ENCODE measurements around the gene TMEM245.

TMEM245 gene

DNA sequence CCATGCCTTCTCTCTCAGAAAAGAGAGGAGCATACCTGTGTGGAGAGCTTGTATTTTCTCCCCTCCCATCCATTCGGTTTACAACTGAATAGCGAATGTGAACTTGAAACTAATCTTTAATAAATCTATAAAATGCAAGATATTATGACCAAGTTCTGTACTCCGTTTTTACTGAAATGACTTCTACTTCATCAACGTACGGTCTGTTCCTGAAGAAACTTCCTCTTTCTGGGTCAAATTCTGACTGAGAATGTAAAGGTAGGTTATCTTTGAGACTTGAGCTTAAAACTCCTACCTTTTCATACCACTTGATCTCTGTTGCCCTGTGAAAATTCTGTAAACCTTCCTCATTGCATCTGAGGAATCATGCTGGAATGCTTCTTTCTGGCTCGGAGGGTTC lies 102.3 kb downstream of the TMEM245 start:
- Histone ChIP-seq H3K27ac (ENCODE audit: low read depth, low read length) (no peak overlapping the region), H3K4me1 (ENCODE audit: control insufficient read depth, low read length) (peaks cover 4% of the 10 kb centered on the region), H3K4me2 (ENCODE audit: low read length) (no peak overlapping the region), H3F3A (ENCODE audit: control insufficient read depth, insufficient read depth) (peaks cover 27% of the 10 kb centered on the region), H3K27me3 (ENCODE audit: control insufficient read depth, low read length) (no peaks in the 10 kb centered on the region), H4K20me1 (ENCODE audit: control insufficient read depth, insufficient read depth, low read depth, low read length) (no peaks in the 10 kb centered on the region), H3K36me3 (ENCODE audit: control insufficient read depth, low read length) (peaks cover 29% of the 10 kb centered on the region), H3K9me2 (replicated peaks; ENCODE audit: control insufficient read depth, low read length) (no peaks in the 10 kb centered on the region), H3K4me3 (ENCODE audit: low read length) (no peak overlapping the region), H3K79me2 (ENCODE audit: control insufficient read depth, low read length) (peaks cover 5% of the 10 kb centered on the region), H3K9me3 (ENCODE audit: control insufficient read depth, insufficient read depth, low read length) (no peaks in the 10 kb centered on the region)
- TF ChIP-seq, protein P1, sequence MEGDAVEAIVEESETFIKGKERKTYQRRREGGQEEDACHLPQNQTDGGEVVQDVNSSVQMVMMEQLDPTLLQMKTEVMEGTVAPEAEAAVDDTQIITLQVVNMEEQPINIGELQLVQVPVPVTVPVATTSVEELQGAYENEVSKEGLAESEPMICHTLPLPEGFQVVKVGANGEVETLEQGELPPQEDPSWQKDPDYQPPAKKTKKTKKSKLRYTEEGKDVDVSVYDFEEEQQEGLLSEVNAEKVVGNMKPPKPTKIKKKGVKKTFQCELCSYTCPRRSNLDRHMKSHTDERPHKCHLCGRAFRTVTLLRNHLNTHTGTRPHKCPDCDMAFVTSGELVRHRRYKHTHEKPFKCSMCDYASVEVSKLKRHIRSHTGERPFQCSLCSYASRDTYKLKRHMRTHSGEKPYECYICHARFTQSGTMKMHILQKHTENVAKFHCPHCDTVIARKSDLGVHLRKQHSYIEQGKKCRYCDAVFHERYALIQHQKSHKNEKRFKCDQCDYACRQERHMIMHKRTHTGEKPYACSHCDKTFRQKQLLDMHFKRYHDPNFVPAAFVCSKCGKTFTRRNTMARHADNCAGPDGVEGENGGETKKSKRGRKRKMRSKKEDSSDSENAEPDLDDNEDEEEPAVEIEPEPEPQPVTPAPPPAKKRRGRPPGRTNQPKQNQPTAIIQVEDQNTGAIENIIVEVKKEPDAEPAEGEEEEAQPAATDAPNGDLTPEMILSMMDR (IDR thresholded peaks at IDR 0.05; ENCODE audit: low read depth, low read length, poor library complexity, severe bottlenecking), result no peak
- no peak for TF ChIP-seq EZH2phosphoT487 (IDR thresholded peaks at IDR 0.05; ENCODE audit: borderline replicate concordance, low read length)

DNA sequence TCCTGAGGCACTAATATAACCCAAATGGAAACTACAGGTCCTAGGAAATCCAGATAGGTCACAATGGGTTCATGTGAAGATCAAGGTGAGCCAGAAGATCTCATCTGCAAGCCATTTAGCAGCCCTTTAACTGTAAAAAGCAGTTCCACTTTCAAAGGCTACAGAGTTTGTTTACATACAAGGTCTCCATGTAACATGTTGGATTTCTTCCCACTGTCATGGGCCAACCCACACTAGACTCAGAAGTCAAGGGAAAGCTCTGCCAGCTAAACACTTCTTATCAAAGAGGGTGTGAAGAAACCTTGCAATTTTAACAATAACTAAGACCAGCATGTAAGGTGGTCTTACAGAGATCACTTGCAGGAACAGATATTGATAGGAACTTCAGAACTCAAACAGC lies 102.7 kb downstream of the TMEM245 start:
- H3K27ac ChIP-seq (ENCODE audit: low read depth, low read length), result no peak overlapping the region
- H3K4me3 ChIP-seq (ENCODE audit: low read length), result no peak overlapping the region
- no peaks in the 10 kb centered on the region for H3K9me3 ChIP-seq (ENCODE audit: control insufficient read depth, insufficient read depth, low read length)
- TF ChIP-seq, protein P1 (IDR thresholded peaks at IDR 0.05; ENCODE audit: low read depth, low read length, poor library complexity, severe bottlenecking), result no peak
- TF ChIP-seq EZH2phosphoT487 (IDR thresholded peaks at IDR 0.05; ENCODE audit: borderline replicate concordance, low read length), result no peak
- H3K27me3 ChIP-seq (ENCODE audit: control insufficient read depth, low read length), result no peaks in the 10 kb centered on the region
- H3K4me2 ChIP-seq (ENCODE audit: low read length), result no peak overlapping the region
- peaks cover 9% of the 10 kb centered on the region for H3K4me1 ChIP-seq (ENCODE audit: control insufficient read depth, low read length)
- H3K36me3 ChIP-seq (ENCODE audit: control insufficient read depth, low read length), result peaks cover 28% of the 10 kb centered on the region
- H4K20me1 ChIP-seq (ENCODE audit: control insufficient read depth, insufficient read depth, low read depth, low read length), result no peaks in the 10 kb centered on the region
- no peaks in the 10 kb centered on the region for H3K9me2 ChIP-seq (replicated peaks; ENCODE audit: control insufficient read depth, low read length)
- peaks cover 27% of the 10 kb centered on the region for H3F3A ChIP-seq (ENCODE audit: control insufficient read depth, insufficient read depth)
- peaks cover 9% of the 10 kb centered on the region for H3K79me2 ChIP-seq (ENCODE audit: control insufficient read depth, low read length)

DNA sequence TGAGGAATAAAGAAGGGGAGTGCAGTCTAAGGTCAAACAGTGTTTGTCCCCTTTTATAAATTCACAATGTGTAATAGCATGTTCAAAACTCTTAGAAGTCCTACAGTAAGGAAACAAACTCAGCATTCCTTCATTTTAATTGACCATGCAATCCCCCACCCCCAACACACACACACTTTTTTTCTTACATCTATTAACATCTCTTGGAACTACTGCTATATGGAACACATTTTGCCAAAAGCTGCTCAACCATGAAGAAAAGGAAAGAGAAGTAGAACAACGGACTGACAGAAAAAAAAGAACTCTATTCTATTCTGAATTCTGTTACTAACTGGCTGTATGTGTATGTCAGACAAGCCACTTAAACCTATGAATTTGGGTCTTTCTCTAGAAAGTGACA lies 103.6 kb downstream of the TMEM245 start:
- H3F3A ChIP-seq (ENCODE audit: control insufficient read depth, insufficient read depth), result peaks cover 27% of the 10 kb centered on the region
- H3K4me3 ChIP-seq (ENCODE audit: low read length), result no peak overlapping the region
- H3K27me3 ChIP-seq (ENCODE audit: control insufficient read depth, low read length), result no peaks in the 10 kb centered on the region
- H3K9me2 ChIP-seq (replicated peaks; ENCODE audit: control insufficient read depth, low read length), result no peaks in the 10 kb centered on the region
- H4K20me1 ChIP-seq (ENCODE audit: control insufficient read depth, insufficient read depth, low read depth, low read length), result no peaks in the 10 kb centered on the region; the same call in 1 of the 2 replicates
- H3K36me3 ChIP-seq (ENCODE audit: control insufficient read depth, low read length), result peaks cover 20% of the 10 kb centered on the region
- H3K4me2 ChIP-seq (ENCODE audit: low read length), result no peak overlapping the region
- H3K4me1 ChIP-seq (ENCODE audit: control insufficient read depth, low read length), result peaks cover 18% of the 10 kb centered on the region
- no peaks in the 10 kb centered on the region for H3K9me3 ChIP-seq (ENCODE audit: control insufficient read depth, insufficient read depth, low read length)
- H3K27ac ChIP-seq (ENCODE audit: low read depth, low read length), result no peak overlapping the region
- peaks cover 19% of the 10 kb centered on the region for H3K79me2 ChIP-seq (ENCODE audit: control insufficient read depth, low read length)
- TF ChIP-seq, protein P1 (IDR thresholded peaks at IDR 0.05; ENCODE audit: low read depth, low read length, poor library complexity, severe bottlenecking), result no peak
- no peak for TF ChIP-seq EZH2phosphoT487 (IDR thresholded peaks at IDR 0.05; ENCODE audit: borderline replicate concordance, low read length)

Measured in DOHH2 (cell line).